H1 (cell line): ENCODE data around the gene ZNF667. TPM values are rescaled to one million over a fixed set of nuclear protein-coding genes. Genes with fewer than 3 reads are reported as not detected.

Experiments
- KDM4A ChIP-seq: IDR thresholded peaks from one replicate; pipeline ENCODE4 v1.7.1; 2012; ENCODE audit warnings: low read depth, mild to moderate bottlenecking, moderate library complexity, low read length, inconsistent platforms; ENCODE audit not compliant: severe bottlenecking
- POU5F1 ChIP-seq: IDR thresholded peaks from 2 replicates; pipeline ENCODE4 v1.6.1; 2011; ENCODE audit warnings: low read depth, mild to moderate bottlenecking, low read length, moderate library complexity
- SIRT6 ChIP-seq: IDR thresholded peaks from one replicate; pipeline ENCODE4 v1.7.1; 2012; ENCODE audit warnings: low read length, inconsistent platforms
- TAF1 ChIP-seq: IDR thresholded peaks from 2 replicates; pipeline ENCODE4 v1.6.1; 2011; ENCODE audit warnings: mild to moderate bottlenecking, low read depth, low read length
- polyA plus RNA-seq, 7 experiments: library from polyadenylated mRNA; depleted of rRNA in 3 of 7; stranded (reverse) in 5 of 7; unstranded in 2 of 7; fragments of >200 nt in 5 of 7; fragments of 200-250 nt in 2 of 7; gene quantifications; 1 replicate in 5 of 7; 2 replicates in 1 of 7; 4 replicates in 1 of 7; pipeline versions ENCODE4 v1.2.1 to v1.2.3, GENCODE V29; 2011 to 2013; ENCODE audit warnings: missing spikeins in 2 of 7, mixed read lengths in 2 of 7
- total RNA-seq: library from RNA; stranded (reverse); fragmentation: NEBNext Ultra II Directional; extraction: Animal tissue kit (Norgen Biotek cat#: 25700); gene quantifications from 2 replicates; pipeline ENCODE4 v1.2.1, GENCODE V29; 2021
- TF ChIP-seq, protein P1 (sequence below), 3 experiments: IDR thresholded peaks; 1 replicate in 2 of 3; 2 replicates in 1 of 3; pipeline versions ENCODE4 v1.5.1 to v1.6.1; 2011; ENCODE audit warnings: low read length in 3 of 3, mild to moderate bottlenecking in 3 of 3, inconsistent platforms in 2 of 3, low read depth in 1 of 3, moderate library complexity in 1 of 3; ENCODE audit not compliant: insufficient read depth in 1 of 3; ENCODE audit errors: control extremely low read depth in 1 of 3
- TF ChIP-seq, protein P2 (sequence below): fragments of 300-600 bp; sonication (generic); IDR thresholded peaks from 2 replicates; pipeline ENCODE4 v1.7.1; 2012; ENCODE audit warnings: low read length, moderate library complexity, mild to moderate bottlenecking, inconsistent platforms; ENCODE audit not compliant: insufficient replicate concordance

The ZNF667 gene
- total and polyA plus RNA-seq, 2 of the 8 experiments (the other 6 are each of a cell fraction or from before 2014, with no cell fraction given): 4.4 to 10.7 TPM

GRCh38 chr19:56393119-56394012, 83.8 kb downstream of the ZNF667 start, which contains the start of gene ZNF582 (continued):
- TF ChIP-seq, protein P1, sequence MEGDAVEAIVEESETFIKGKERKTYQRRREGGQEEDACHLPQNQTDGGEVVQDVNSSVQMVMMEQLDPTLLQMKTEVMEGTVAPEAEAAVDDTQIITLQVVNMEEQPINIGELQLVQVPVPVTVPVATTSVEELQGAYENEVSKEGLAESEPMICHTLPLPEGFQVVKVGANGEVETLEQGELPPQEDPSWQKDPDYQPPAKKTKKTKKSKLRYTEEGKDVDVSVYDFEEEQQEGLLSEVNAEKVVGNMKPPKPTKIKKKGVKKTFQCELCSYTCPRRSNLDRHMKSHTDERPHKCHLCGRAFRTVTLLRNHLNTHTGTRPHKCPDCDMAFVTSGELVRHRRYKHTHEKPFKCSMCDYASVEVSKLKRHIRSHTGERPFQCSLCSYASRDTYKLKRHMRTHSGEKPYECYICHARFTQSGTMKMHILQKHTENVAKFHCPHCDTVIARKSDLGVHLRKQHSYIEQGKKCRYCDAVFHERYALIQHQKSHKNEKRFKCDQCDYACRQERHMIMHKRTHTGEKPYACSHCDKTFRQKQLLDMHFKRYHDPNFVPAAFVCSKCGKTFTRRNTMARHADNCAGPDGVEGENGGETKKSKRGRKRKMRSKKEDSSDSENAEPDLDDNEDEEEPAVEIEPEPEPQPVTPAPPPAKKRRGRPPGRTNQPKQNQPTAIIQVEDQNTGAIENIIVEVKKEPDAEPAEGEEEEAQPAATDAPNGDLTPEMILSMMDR (IDR thresholded peaks at IDR 0.05; ENCODE audit: control extremely low read depth in 1 of 3, insufficient read depth in 1 of 3, low read depth in 1 of 3, low read length in 3 of 3): peak; percentile 74 to 90 (median 81)
- TF ChIP-seq SIRT6 (no peak), KDM4A (peak; percentile 89), POU5F1 (no peak), TAF1 (peak; percentile 92)
- TF ChIP-seq, protein P2, sequence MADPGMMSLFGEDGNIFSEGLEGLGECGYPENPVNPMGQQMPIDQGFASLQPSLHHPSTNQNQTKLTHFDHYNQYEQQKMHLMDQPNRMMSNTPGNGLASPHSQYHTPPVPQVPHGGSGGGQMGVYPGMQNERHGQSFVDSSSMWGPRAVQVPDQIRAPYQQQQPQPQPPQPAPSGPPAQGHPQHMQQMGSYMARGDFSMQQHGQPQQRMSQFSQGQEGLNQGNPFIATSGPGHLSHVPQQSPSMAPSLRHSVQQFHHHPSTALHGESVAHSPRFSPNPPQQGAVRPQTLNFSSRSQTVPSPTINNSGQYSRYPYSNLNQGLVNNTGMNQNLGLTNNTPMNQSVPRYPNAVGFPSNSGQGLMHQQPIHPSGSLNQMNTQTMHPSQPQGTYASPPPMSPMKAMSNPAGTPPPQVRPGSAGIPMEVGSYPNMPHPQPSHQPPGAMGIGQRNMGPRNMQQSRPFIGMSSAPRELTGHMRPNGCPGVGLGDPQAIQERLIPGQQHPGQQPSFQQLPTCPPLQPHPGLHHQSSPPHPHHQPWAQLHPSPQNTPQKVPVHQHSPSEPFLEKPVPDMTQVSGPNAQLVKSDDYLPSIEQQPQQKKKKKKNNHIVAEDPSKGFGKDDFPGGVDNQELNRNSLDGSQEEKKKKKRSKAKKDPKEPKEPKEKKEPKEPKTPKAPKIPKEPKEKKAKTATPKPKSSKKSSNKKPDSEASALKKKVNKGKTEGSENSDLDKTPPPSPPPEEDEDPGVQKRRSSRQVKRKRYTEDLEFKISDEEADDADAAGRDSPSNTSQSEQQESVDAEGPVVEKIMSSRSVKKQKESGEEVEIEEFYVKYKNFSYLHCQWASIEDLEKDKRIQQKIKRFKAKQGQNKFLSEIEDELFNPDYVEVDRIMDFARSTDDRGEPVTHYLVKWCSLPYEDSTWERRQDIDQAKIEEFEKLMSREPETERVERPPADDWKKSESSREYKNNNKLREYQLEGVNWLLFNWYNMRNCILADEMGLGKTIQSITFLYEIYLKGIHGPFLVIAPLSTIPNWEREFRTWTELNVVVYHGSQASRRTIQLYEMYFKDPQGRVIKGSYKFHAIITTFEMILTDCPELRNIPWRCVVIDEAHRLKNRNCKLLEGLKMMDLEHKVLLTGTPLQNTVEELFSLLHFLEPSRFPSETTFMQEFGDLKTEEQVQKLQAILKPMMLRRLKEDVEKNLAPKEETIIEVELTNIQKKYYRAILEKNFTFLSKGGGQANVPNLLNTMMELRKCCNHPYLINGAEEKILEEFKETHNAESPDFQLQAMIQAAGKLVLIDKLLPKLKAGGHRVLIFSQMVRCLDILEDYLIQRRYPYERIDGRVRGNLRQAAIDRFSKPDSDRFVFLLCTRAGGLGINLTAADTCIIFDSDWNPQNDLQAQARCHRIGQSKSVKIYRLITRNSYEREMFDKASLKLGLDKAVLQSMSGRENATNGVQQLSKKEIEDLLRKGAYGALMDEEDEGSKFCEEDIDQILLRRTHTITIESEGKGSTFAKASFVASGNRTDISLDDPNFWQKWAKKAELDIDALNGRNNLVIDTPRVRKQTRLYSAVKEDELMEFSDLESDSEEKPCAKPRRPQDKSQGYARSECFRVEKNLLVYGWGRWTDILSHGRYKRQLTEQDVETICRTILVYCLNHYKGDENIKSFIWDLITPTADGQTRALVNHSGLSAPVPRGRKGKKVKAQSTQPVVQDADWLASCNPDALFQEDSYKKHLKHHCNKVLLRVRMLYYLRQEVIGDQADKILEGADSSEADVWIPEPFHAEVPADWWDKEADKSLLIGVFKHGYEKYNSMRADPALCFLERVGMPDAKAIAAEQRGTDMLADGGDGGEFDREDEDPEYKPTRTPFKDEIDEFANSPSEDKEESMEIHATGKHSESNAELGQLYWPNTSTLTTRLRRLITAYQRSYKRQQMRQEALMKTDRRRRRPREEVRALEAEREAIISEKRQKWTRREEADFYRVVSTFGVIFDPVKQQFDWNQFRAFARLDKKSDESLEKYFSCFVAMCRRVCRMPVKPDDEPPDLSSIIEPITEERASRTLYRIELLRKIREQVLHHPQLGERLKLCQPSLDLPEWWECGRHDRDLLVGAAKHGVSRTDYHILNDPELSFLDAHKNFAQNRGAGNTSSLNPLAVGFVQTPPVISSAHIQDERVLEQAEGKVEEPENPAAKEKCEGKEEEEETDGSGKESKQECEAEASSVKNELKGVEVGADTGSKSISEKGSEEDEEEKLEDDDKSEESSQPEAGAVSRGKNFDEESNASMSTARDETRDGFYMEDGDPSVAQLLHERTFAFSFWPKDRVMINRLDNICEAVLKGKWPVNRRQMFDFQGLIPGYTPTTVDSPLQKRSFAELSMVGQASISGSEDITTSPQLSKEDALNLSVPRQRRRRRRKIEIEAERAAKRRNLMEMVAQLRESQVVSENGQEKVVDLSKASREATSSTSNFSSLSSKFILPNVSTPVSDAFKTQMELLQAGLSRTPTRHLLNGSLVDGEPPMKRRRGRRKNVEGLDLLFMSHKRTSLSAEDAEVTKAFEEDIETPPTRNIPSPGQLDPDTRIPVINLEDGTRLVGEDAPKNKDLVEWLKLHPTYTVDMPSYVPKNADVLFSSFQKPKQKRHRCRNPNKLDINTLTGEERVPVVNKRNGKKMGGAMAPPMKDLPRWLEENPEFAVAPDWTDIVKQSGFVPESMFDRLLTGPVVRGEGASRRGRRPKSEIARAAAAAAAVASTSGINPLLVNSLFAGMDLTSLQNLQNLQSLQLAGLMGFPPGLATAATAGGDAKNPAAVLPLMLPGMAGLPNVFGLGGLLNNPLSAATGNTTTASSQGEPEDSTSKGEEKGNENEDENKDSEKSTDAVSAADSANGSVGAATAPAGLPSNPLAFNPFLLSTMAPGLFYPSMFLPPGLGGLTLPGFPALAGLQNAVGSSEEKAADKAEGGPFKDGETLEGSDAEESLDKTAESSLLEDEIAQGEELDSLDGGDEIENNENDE: no peak
